Measurements from ENCODE around the gene CAPN3.
"Not testable (repeated sequence)": the region's sequence is repeated elsewhere in the genome, so short reads cannot be mapped to it uniquely, and the experiment has no call there.

Gene CAPN3

DNA sequence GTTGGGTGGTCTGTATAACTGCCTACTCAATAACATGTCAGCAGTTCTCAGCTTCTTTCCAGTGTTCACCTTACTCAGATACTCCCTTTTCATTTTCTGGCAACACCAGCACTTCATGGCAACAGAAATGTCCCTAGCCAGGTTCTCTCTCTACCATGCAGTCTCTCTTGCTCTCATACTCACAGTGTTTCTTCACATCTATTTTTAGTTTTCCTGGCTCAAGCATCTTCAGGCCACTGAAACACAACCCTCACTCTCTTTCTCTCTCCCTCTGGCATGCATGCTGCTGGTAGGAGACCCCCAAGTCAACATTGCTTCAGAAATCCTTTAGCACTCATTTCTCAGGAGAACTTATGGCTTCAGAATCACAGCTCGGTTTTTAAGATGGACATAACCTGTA lies at the start of gene CAPN3:
TSS of gene CAPN3 (plus strand) at position 253 of the 400 bp plus-strand sequence. CDS start 305 bp downstream, outside the sequence.
- DNase-seq (ENCODE audit: low read depth in 2 of 2, low spot score in 1 of 2) = no peak

GRCh38 chr15:42313463-42313862 lies 45.8 kb upstream of the CAPN3 start:
- DNase-seq (ENCODE audit: low read depth in 2 of 2, low spot score in 1 of 2) = no peak

DNA sequence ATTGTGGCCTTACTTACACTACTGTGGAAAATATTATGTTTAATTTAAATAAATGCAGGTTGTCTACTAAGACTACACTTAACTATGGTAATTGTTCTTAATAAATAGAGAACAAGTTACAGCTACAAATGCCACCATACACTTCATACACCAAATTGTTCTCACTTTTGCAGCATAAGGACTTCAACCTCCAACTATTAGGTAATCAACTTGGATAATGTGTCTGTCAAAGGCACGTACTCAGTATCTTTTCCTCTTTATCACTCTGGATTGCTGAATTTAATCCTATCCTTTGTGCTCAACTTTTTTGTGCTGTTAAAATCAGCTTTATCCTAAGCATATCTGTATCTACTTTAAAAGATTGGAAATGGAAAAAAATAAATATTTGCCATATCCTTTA lies 44.5 kb upstream of the CAPN3 start:
- no peak for DNase-seq (ENCODE audit: low read depth in 2 of 2, low spot score in 1 of 2)

GRCh38 chr15:42315521-42315920 lies 43.8 kb upstream of the CAPN3 start:
- DNase-seq (ENCODE audit: low read depth in 2 of 2, low spot score in 1 of 2) = no peak

GRCh38 chr15:42316282-42316805 lies 43.0 kb upstream of the CAPN3 start:
- DNase-seq (ENCODE audit: low read depth in 2 of 2, low spot score in 1 of 2) = not testable (repeated sequence)

GRCh38 chr15:42319206-42319605 lies 40.1 kb upstream of the CAPN3 start:
- no peak for DNase-seq (ENCODE audit: low read depth in 2 of 2, low spot score in 1 of 2)

GRCh38 chr15:42324308-42324707 lies 35.0 kb upstream of the CAPN3 start:
- no peak for DNase-seq (ENCODE audit: low read depth in 2 of 2, low spot score in 1 of 2)

DNA sequence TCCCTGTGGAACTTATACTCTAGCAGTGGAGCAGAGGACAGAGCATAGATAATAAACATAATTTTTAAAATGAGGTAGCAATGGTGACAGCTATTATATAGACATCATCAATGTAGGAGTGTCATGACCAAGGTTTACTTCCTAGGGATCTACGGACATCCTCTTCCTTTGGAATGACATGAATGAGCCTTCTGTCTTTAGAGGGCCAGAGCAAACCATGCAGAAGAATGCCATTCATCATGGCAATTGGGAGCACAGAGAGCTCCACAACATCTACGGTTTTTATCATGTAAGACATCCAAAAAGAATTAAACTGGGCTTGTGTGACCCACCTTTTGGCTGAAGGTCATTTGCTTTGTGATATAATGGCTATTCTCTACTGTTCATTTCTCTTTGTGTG lies 30.1 kb upstream of the CAPN3 start:
- DNase-seq (ENCODE audit: low read depth in 2 of 2, low spot score in 1 of 2) = no peak

DNA sequence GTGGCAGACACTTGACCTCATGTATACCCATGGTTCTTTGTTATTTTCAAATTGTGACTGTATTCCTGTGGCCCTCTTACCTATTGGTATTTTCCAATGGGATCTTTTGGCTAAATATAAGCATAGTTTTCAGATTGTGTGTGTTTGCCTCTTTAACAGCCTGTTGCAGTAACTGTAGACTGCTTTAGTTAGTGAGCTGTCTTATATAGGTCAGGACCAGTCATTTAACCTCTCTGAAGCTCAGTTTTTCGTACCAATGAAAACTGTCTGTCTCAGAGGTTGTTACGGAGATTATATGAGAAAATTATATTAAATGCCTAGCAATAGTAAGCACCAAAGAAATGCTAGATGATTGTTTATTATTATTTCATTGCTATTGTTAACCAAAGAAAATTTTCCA lies 29.3 kb upstream of the CAPN3 start:
- no peak for DNase-seq (ENCODE audit: low read depth in 2 of 2, low spot score in 1 of 2)

DNA sequence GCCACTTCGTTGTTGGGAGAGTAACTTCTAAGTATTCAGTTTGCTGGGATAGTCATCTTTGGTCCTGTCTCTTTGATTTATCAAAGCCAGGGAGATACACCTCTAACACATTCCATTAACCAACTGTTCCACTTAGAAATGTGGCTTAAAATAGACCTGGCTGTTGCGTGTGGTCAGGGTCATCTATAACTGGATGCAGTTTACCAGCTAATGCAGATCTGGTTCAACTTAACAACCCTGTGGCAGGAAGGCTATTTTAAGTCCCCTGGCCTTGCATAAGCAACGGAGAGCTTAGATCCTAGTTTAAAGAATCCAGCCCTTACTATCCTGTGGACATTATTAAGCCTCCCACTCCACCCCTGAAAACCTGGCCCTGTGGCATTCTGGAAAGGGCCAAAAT lies 28.1 kb upstream of the CAPN3 start:
- no peak for DNase-seq (ENCODE audit: low read depth in 2 of 2, low spot score in 1 of 2)

GRCh38 chr15:42332331-42332730 lies 27.0 kb upstream of the CAPN3 start:
- no peak for DNase-seq (ENCODE audit: low read depth in 2 of 2, low spot score in 1 of 2)

DNA sequence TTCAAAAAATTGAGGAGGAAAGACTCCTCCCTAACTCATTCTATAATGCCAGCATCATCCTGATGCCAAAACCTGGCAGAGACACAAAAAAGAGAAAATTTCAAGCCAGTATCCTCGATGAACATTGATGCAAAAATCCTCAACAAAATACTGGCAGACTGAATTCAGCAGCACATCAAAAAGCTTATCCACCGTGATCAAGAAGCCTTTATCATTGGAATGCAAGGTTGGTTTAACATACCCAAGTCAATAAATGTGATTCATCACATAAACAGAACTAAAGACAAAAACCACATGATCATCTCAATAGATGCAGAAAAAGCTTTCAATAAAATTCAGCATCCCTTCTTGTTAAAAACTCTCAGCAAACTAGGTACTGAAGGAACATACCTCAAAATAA lies 24.2 kb upstream of the CAPN3 start:
- no peak for DNase-seq (ENCODE audit: low read depth in 2 of 2, low spot score in 1 of 2)

DNA sequence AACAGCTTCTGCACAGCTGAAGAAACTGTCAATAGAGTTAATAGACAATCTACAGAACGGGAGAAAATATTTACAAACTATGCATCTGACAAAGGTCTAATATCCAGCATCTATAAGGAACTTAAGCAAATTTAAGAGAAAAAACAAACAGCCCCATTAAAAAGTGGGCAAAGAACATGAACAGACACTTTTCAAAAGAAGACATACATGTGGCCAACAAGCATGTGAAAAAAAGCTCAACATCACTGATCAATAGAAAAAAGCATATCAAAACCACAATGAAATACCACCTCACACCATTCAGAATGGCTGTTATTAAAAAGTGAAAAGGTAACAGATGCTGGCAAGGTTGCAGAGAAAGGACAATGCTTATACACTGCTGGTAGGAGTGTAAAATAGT lies 22.7 kb upstream of the CAPN3 start:
- not testable (repeated sequence) for DNase-seq (ENCODE audit: low read depth in 2 of 2, low spot score in 1 of 2)

- not testable (repeated sequence) for DNase-seq (ENCODE audit: low read depth in 2 of 2, low spot score in 1 of 2)
Measured at GRCh38 chr15:42337104-42337503, 22.2 kb upstream of the CAPN3 start.

DNA sequence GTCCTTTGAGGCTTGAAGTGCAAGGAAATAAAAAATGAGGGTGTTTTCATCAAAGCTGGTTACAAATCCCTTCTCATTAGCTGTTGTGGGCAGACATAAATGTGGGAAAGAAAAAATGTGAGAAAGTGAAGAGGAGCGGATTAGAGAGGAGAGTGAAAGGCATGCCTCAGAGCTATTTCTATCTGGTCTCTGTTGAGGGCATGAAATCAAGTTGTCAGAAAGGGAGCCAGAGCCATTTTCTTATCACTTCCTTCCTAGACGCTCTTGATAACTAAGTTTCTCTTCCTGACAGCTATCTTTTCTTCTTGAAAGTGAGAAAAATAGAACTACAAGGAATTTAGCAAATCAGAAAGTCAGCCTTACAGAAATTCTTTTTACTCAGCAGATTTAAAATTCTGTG lies 20.8 kb upstream of the CAPN3 start:
- no peak for DNase-seq (ENCODE audit: low read depth in 2 of 2, low spot score in 1 of 2)

- DNase-seq (ENCODE audit: low read depth in 2 of 2, low spot score in 1 of 2) = no peak
Measured at GRCh38 chr15:42343596-42344232, 15.6 kb upstream of the CAPN3 start.

GRCh38 chr15:42344763-42345162 lies 14.5 kb upstream of the CAPN3 start:
- no peak for DNase-seq (ENCODE audit: low read depth in 2 of 2, low spot score in 1 of 2)

- no peak for DNase-seq (ENCODE audit: low read depth in 2 of 2, low spot score in 1 of 2)
Measured at GRCh38 chr15:42345504-42345903, 13.8 kb upstream of the CAPN3 start.

- DNase-seq (ENCODE audit: low read depth in 2 of 2, low spot score in 1 of 2) = no peak
Measured at GRCh38 chr15:42348083-42348482, 11.2 kb upstream of the CAPN3 start.

DNA sequence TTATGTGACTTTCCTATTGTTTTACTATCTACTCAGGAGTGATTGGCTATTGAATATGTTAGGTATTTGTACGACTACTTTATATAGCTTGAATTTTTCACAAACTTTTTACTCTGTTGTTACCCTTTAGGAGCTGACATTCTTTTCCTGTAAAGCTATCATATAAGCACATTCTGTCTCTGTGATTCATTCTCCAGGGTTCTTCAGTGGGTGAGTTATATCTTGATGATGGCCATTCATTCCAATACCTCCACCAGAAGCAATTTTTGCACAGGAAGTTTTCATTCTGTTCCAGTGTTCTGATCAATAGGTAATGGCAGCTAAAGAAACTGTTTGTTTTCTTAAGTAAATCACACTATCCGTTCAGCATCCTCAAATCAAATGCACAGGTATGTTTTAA lies 10.1 kb upstream of the CAPN3 start:
- no peak for DNase-seq (ENCODE audit: low read depth in 2 of 2, low spot score in 1 of 2)

DNA sequence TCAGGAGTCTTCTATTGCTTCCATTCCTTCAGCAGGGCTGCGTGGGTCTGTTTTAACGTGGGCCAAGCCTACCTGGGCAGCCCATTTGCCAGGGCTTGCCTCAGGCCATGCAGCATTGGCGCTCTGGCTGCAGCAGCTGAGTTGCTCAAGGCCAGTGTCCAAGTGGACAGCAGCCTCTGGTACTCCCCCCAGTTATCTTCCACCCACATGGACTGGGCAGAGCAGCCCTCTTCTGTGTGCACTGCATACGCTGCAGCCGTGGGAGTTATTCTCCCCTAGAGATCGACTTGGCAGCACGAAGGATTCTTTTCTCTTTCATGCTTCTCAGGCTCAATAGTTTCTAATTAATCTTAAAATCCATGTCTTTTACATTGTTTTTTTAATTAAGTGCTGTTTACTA lies 6.9 kb upstream of the CAPN3 start:
- no peak for DNase-seq (ENCODE audit: low read depth in 2 of 2, low spot score in 1 of 2)

- no peak for DNase-seq (ENCODE audit: low read depth in 2 of 2, low spot score in 1 of 2)
Measured at GRCh38 chr15:42353061-42353460, 6.2 kb upstream of the CAPN3 start.

DNA sequence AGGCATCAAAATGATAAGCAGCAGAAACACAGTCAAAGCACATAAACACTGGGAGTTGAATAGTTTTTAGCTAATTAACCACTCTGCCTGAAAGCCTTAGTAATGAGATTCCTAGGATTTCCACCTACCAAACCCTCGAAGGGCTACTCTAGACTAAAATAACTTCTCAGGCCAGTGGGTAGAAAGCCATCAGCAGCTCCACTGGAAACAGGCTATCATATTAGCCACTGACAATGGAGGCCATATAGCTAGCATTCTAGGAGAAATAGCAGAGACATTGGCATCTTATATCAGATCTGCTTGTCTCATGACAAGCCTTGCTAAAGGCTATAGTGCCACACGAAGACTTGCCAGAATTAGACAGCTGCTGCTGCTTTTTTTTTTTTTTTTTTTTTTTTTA lies 4.5 kb upstream of the CAPN3 start:
- DNase-seq (ENCODE audit: low read depth in 2 of 2, low spot score in 1 of 2) = no peak

All from stimulated activated CD8-positive, alpha-beta memory T cell treated with anti-CD3 and anti-CD28 coated beads, Interleukin-4, amount 100 ng/mL, for 1 hour (primary cell).